Fibroblast of skin of left quadriceps (primary cell): ENCODE results near the gene INSYN2B.
"Not testable (repeated sequence)": the region's sequence is repeated elsewhere in the genome, so short reads cannot be mapped to it uniquely, and the experiment has no call there.

Experiments
- DNase-seq, 2 experiments: peaks; one replicate each; pipeline ENCODE4 v3.0.0-alpha.2; 2013; ENCODE audit warnings: low read depth in 2 of 2

INSYN2B gene

DNA sequence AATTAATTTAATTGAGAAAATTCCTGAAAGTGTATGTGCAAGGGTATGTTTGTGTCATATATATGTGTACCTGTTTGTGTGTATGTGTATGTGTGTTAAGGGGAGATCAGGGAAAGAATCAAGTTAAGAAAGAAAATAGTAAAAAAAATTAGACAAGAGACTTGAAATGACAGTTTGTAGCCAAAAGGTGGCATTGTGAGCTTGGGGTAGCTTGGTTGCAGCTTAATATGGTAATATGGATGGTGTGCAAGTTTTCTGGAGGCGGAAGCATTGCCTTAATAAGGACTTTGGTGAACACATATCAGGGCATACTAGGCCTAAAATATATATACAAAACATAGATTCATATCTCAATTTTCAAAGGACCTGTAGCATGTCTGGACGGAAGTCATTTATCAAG is 129.9 kb downstream of the INSYN2B start:
- no peak for DNase-seq

DNA sequence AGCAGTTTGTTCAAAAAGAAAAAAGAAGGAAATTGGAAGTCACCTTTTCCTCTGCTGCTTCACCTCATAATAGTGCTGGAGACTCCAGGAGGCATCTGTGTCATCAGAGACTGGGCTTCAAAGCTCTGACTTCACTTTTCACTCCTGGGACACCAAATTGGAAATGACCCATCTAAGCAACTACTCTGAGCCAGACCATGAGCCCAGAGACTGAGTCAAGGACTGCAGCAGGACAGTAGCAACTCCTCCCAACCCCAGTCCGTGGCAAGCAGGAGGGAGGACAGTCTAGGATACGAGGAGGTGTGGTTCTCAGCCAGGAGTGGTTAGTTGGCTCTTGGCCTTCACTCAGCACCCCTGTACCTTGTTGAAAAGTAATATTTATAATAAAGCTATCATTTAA is 131.5 kb downstream of the INSYN2B start:
- no peak for DNase-seq

DNA sequence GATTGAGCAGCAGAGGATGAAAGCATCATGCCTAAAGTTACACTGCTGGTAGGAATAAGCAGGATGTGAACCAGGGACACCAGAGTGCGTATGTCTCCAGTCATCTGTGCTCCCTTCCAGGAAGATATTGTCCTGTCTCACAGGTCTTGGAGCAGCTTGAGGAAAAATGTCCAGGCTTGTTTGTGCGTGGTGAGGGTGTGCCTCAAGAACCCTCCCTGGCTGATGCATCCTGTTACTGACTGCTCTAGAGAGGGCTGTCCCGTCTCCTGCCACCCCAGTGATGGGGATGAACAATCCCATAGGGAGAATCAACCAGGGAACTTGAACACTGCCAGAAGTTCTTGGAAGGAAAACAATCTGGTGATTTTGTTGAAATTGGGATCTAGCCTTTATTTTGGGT is 132.0 kb downstream of the INSYN2B start:
- no peak for DNase-seq

DNA sequence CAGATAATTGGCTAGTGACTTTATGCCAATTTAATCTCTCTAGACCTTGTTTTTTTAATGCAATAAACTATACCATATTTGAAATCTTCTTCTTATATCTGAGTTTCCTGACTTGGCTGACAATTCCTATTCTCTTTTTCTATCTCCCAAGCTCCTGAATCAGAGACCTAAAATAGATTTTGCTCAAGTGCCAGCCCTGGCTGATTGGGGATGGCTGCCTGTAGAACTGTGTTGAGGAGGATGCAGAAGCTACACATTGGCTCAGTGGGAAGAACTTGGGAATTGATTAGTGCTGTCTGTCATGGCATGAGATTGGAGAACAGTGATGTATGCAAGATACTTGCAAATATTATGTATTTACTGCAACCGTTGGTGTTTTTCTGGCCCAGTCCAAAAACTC is 132.8 kb downstream of the INSYN2B start:
- DNase-seq, result no peak

DNA sequence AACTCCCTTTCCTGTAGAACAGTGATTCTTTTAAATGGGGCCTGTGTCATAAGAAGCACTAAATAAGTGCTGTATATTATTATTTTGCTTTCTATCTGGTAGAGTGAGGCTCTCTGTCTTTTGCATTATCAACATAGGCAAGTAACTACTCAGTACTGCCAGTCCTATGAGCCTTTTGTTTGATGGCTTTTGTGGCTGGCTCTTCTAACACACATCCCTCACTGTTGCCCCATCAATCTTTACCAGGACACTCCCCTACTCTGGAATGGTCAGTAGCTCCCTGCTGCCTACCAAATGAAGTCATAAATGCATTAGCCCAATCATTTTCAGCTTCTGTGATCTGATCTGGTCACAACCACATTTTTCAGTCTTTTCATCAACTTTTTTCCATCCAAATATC is 137.6 kb downstream of the INSYN2B start:
- no peak for DNase-seq

DNA sequence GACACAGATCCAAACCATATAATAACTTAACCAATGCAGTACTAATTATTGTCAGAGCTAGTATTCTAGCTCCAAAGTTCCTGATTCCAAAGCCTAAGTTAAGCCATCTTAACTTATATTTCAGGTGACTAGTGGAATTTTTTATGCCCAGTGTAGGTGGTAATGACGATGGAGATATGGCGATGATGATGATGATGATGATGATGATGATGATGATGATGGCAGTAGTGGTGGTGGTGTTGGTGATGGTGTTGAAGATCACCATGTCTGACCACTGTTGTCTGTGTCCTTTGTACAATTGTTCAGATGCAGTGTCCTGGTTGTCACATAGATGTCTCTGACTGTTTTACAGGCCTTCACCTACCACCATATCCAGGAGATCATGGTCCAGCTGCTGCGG is 139.9 kb downstream of the INSYN2B start:
- DNase-seq, result no peak

DNA sequence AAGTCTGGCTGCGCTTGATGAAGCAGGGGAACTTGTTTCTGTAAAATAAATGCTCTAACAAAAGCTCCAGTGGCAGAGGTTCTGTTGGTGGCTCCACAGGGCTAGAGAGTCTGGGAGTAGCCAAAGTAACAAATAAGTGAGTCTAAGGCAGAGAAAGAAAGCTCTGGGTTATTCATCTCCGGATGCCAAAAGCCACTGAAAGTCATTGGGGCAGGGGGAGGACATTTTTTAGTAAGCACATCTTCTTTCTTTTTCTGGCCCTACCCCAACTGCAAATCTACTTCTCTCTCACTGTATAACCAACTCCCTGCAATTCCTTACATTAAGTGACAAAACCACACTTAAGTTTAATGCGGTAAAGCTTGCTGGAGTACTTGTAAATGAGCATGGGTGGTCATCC is 141.6 kb downstream of the INSYN2B start:
- DNase-seq, result no peak

DNA sequence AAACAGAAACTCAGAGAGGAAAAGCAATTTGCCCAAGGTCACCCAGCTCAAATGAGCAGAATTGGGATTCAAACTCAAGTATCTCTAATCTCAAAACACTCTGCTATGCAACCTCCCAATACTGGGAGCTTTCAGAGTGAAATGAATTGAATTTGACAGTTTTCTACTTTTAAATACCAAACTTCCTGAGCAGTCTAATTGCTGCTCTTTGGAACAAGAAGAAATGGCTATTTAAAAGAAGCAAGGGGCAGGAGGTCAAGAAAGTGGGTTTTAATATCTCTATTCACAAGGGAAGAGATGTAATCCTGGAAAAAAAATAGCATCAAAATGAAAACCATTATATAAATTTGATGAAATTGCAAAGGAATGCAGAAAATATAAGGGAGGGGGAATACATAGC is 142.6 kb downstream of the INSYN2B start:
- no peak for DNase-seq

DNA sequence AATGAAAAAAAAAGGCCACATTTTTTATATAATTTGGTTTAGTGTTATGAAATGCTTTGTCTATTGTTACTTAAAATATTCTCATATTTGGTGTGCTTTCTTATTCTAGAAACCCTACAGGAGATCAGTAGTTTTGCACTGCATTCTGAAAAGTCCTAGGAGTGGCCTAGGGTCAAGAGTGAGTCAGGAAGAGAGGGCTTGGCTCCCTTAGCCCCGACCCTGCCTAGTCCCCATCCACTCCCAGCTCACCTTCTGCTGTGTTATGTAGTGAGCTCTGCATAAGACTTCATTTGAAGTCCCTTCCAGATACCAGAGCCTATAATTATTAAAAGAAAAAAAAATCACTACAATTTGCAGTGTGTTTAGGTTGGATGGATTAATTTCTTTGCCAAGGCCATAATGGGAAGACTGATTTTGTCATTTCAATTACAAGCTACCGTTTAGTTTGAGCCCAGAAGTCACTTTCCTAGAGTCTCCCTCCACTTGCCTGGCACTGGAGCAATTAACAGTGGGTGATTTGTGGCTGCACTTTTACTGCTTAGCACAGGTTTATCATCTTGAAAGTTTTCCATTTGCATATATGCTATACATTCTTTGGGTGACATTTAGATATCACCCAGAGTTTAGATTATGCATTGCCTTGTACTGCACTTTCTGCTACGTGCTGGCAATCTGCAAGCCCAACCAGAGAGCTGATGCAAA is 143.3 kb downstream of the INSYN2B start:
- no peak for DNase-seq

DNA sequence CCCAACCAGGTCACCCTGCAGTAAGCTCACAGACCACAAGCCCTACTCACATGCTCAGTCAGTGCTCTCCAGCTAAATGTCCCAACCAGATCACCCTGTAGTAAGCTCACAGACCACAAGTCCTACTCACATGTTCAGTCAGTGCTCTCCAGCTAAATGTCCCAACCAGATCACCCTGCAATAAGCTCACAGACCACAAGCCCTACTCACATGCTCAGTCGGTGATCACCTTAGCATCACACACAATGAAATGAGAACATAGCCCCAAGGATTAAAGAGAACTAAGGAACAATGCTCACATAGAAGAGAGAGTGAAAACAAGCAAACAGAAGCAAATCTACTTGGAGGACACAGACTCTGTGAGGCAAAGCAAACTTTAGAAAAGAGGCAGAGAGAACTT is 145.8 kb downstream of the INSYN2B start:
- DNase-seq, result not testable (repeated sequence)

DNA sequence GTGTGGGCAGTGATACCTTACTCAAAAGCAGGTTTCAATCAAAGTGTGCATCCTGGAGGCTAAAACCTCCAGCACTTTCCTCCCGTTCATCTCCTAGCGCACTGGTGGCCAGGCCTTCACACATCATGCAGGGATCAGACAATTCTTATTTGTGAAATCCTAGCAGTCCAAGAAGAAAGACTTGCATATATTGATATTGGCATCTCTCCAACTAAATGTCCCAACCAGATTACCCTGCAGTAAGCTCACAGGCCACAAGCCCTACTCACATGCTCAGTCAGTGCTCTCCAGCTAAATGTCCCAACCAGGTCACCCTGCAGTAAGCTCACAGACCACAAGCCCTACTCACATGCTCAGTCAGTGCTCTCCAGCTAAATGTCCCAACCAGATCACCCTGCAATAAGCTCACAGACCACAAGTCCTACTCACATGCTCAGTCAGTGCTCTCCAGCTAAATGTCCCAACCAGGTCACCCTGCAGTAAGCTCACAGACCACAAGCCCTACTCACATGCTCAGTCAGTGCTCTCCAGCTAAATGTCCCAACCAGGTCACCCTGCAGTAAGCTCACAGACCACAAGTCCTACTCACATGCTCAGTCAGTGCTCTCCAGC is 146.5 kb downstream of the INSYN2B start:
- DNase-seq, result not testable (repeated sequence)

DNA sequence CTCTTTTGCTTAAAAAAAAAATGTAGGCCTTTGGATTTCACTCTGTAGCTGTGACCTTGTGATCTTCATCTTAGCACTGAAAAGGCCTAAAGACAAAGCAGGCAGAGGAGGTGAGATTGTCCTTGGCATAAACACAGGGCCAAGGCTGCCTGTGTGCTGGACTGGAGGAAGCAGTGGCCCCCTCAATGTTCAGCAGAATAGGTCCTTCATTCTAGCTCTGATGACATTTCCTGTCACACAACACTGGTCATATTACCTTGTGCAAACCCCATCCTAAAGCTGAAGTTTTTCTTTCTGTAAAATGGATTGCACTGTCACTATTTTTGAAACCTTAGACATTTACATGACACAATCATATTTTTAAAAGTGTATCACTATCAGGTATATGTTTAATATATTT is 147.4 kb downstream of the INSYN2B start:
- no peak for DNase-seq

DNA sequence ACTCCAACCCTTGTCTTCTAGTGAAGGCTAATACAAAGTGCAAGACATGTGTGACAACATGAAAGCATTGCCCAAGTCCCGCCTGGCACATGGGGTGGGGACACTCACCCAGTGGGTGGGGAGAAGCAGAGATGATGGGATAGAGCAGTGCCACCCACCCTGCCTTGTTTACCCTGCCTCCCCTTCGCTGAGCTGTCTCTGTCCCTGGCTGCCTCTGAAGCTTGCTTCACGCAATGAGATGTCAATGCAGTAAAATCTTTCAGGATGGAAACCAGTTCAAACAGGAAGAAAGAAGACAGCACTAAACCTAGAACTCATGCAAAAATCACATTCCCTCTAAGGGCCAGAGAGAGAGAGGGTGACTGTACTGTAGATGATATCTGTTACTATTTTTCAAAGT is 148.0 kb downstream of the INSYN2B start:
- DNase-seq, result no peak

DNA sequence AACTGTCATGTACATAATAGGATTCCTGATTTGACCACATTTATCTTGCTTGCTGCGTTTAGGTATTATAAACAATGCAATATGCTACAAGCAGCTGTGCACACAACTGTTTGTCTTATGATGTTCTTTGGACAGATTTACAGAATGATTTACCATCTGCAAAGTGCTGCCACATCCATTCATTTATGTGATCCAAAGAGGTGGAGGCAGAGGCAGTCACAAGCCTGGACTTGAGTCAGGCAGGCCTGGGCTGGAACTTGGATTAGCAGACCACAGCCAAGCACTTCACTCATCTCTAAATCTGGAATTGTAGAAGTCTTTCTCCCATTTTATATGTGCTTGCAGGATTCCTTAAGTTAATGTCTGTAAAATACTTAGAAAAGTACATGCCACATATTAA is 149.0 kb downstream of the INSYN2B start:
- no peak for DNase-seq

DNA sequence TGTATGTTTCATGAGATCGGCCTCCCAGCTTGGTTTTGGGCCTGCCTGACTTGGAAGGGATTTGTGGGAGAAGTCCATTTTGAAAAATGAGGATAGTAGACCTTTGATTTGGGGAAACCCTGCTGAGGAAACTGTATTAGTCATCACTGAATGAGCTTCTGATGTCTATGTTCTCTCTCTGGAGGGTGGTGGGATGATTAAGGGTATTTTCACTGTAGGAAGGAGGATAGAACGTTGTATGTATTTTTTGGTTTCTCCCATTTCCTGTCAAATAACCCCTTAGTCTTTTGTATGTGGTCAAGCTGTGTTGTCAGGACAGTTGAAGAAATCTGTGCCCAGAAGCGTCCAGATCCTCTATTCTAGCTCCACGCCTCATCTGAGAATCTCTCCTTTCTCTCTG is 151.9 kb downstream of the INSYN2B start:
- DNase-seq, result no peak

DNA sequence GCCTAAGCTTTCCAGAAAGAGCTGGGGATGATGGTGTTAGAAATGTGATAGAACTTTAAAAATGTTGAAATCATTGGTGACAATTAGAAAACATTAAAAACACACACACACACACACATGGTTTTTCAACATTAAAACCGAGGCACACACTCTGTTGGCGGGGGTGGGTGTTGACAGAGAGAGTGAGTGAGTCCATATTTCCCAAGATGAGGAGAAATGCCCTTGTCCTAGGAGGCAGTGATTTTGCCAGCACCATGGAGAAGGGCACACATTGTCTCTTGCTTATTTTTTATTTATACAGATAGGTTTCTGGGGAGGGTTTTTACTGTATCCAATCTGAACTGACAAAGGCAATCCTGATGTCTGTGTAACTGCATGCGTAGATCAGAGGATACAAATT is 152.5 kb downstream of the INSYN2B start:
- no peak for DNase-seq

DNA sequence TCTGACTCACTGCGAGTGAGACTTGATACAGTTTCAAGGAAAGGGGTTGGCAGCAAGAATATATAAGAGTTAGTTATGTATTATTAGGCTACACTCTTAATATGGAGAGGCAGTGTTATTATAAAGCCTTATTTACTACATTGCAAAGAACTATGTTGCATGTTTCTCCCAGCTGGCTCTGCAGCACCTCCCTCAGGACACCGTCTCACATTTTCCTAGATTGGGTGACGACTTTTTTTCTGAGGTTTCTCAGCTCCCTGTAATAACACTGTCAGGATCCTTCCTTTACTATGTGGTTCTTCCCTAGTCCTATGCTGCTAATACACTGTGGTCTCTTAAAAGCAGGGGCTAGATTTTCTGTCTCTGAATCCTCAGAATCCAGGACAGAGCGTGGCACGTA is 153.7 kb downstream of the INSYN2B start:
- DNase-seq, result no peak

DNA sequence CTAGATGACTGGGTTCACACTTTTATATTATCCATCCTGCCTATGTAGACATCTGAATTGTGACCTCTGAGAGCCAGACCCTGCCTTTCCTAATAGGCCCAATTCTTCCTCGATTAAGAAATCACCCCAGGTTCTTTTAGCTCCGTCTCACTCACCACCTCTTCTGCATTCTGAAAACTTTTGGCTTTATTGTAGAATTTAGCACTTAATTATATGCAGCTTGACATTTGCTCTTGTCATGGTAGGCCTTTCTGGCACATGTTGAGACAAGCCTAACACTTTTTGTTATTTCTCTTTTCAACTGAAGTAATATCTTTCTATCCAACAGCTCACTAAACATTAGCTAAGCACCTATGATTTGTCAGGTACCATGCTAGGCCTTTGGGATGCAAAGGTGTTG is 163.3 kb downstream of the INSYN2B start:
- DNase-seq, result no peak

DNA sequence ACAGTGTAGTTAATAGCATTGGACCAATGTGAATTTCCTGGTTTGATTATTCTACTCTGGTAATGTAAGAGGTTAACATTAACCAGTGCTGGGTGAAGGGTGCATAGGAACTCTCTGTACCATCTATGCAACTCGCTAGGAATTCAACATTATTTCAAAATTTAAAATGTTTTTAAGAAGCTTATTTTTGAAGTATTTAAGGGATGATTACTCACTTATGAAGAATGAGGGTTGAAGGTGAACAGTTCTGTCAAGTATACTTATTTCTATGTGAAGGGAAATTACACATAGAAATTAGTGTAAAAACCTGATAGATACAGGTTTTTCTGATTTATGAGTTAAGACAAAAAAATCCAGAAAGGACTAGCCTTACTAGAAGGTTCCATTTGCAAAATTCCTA is 165.8 kb downstream of the INSYN2B start:
- no peak for DNase-seq
